H9 (cell line): ENCODE results near the gene PLEKHA7. TPM values are rescaled to one million over a fixed set of nuclear protein-coding genes. Genes with fewer than 3 reads are reported as not detected.

Experiments
- DNase-seq: peaks from one replicate; pipeline ENCODE4 v3.0.0-alpha.2; 2017
- H2AFZ ChIP-seq: one replicate; pipeline ENCODE4 v1.6.1; 2013; ENCODE audit warnings: mild to moderate bottlenecking, low read length, control low read depth, moderate library complexity
- H2AK5ac ChIP-seq: 2 replicates; pipeline ENCODE4 v1.6.1; 2013; ENCODE audit warnings: low read length, control low read depth, mixed read lengths; ENCODE audit not compliant: insufficient read length
- H2BK120ac ChIP-seq: one replicate; pipeline ENCODE4 v1.6.1; 2013; ENCODE audit warnings: low read depth, mild to moderate bottlenecking, low read length, control low read depth, inconsistent platforms; ENCODE audit not compliant: poor library complexity, severe bottlenecking
- H2BK12ac ChIP-seq: 2 replicates; pipeline ENCODE4 v1.6.1; 2013; ENCODE audit warnings: low read length, control low read depth, mixed read lengths, low read depth; ENCODE audit not compliant: insufficient read length
- H2BK15ac ChIP-seq: 2 replicates; pipeline ENCODE4 v1.6.1; 2013; ENCODE audit warnings: low read depth, low read length, control low read depth
- H2BK20ac ChIP-seq: one replicate; pipeline ENCODE4 v1.6.1; 2013; ENCODE audit warnings: low read depth, mild to moderate bottlenecking, low read length, control low read depth, inconsistent platforms; ENCODE audit not compliant: poor library complexity, severe bottlenecking
- H2BK5ac ChIP-seq: 2 replicates; pipeline ENCODE4 v1.6.1; 2013; ENCODE audit warnings: low read length, control low read depth, mixed read lengths; ENCODE audit not compliant: insufficient read length
- H3K14ac ChIP-seq: 2 replicates; pipeline ENCODE4 v1.6.1; 2013; ENCODE audit warnings: low read length, control low read depth; ENCODE audit not compliant: insufficient read depth
- H3K18ac ChIP-seq: 2 replicates; pipeline ENCODE4 v1.6.1; 2013; ENCODE audit warnings: low read depth, mild to moderate bottlenecking, mixed read lengths, low read length, control low read depth; ENCODE audit not compliant: insufficient read length
- H3K23ac ChIP-seq: 2 replicates; pipeline ENCODE4 v1.6.1; 2013; ENCODE audit warnings: low read length, control low read depth, mixed read lengths, low read depth; ENCODE audit not compliant: insufficient read length
- H3K23me2 ChIP-seq: 2 replicates; pipeline ENCODE4 v1.6.1; 2013; ENCODE audit warnings: low read depth, mild to moderate bottlenecking, mixed read lengths, low read length, control low read depth; ENCODE audit not compliant: insufficient read length, poor library complexity, severe bottlenecking
- H3K27ac ChIP-seq: 2 replicates; pipeline ENCODE4 v1.5.1; 2013; ENCODE audit warnings: low read length, control low read depth, mixed read lengths, low read depth; ENCODE audit not compliant: insufficient read length
- H3K27me3 ChIP-seq: 2 replicates; pipeline ENCODE4 v1.6.1; 2013; ENCODE audit warnings: low read length, control low read depth, inconsistent platforms; ENCODE audit not compliant: insufficient read depth
- H3K4ac ChIP-seq: 2 replicates; pipeline ENCODE4 v1.6.1; 2013; ENCODE audit warnings: low read depth, mild to moderate bottlenecking, control low read depth, inconsistent platforms, low read length, moderate library complexity
- H3K4me1 ChIP-seq: 2 replicates; pipeline ENCODE4 v1.6.1; 2013; ENCODE audit warnings: low read length, control low read depth, inconsistent platforms; ENCODE audit not compliant: insufficient read depth
- H3K4me2 ChIP-seq: 2 replicates; pipeline ENCODE4 v1.6.1; 2013; ENCODE audit warnings: low read length, control low read depth, mixed read lengths; ENCODE audit not compliant: insufficient read length, insufficient read depth
- H3K56ac ChIP-seq: 2 replicates; pipeline ENCODE4 v1.6.1; 2013; ENCODE audit warnings: low read depth, mild to moderate bottlenecking, mixed read lengths, low read length, control low read depth; ENCODE audit not compliant: insufficient read length
- H3K79me1 ChIP-seq: 2 replicates; pipeline ENCODE4 v1.6.1; 2013; ENCODE audit warnings: low read depth, mild to moderate bottlenecking, moderate library complexity, low read length, control low read depth, inconsistent platforms; ENCODE audit not compliant: insufficient read depth, poor library complexity, severe bottlenecking
- H3K79me2 ChIP-seq: 2 replicates; pipeline ENCODE4 v1.6.1; 2013; ENCODE audit warnings: low read length, control low read depth, inconsistent platforms; ENCODE audit not compliant: insufficient read depth
- H3K9ac ChIP-seq: 2 replicates; pipeline ENCODE4 v1.6.1; 2013; ENCODE audit warnings: low read length, control low read depth, mixed read lengths; ENCODE audit not compliant: insufficient read length; ENCODE audit errors: extremely low read depth
- H3K9me3 ChIP-seq: one replicate; pipeline ENCODE4 v1.6.1; 2013; ENCODE audit warnings: low read depth, low read length, inconsistent platforms; ENCODE audit not compliant: control insufficient read depth
- H3T11ph ChIP-seq: one replicate; pipeline ENCODE4 v1.6.1; 2013; ENCODE audit warnings: mild to moderate bottlenecking, low read length, control low read depth, inconsistent platforms
- H4K20me1 ChIP-seq: one replicate; pipeline ENCODE4 v1.6.1; 2013; ENCODE audit not compliant: control insufficient read depth, insufficient read length, insufficient read depth
- H4K5ac ChIP-seq: 2 replicates; pipeline ENCODE4 v1.6.1; 2013; ENCODE audit warnings: low read depth, mild to moderate bottlenecking, mixed read lengths, low read length, control low read depth; ENCODE audit not compliant: insufficient read length
- H4K8ac ChIP-seq: replicated peaks from 2 replicates; pipeline ENCODE4 v1.6.1; 2013; ENCODE audit warnings: low read length, control low read depth, mixed read lengths, low read depth; ENCODE audit not compliant: insufficient read length
- H4K91ac ChIP-seq: 2 replicates; pipeline ENCODE4 v1.6.1; 2013; ENCODE audit warnings: low read depth, mild to moderate bottlenecking, moderate library complexity, mixed read lengths, low read length, control low read depth; ENCODE audit not compliant: insufficient read length
- H3K27ac Mint-ChIP-seq, 3 experiments: 2 replicates in 2 of 3; 3 replicates in 1 of 3; pipeline ENCODE4 v1.8.0; 2020 to 2021; ENCODE audit warnings: mixed read lengths in 3 of 3, mild to moderate bottlenecking in 1 of 3, moderate library complexity in 1 of 3
- H3K27me3 Mint-ChIP-seq: 2 replicates; pipeline ENCODE4 v1.8.0; 2021; ENCODE audit warnings: low read depth, mild to moderate bottlenecking, moderate library complexity, mixed read lengths
- H3K36me3 Mint-ChIP-seq, 3 experiments: 2 replicates in 2 of 3; 3 replicates in 1 of 3; pipeline ENCODE4 v1.8.0; 2020 to 2021; ENCODE audit warnings: low read depth in 3 of 3, mixed read lengths in 3 of 3; ENCODE audit not compliant: insufficient read depth in 1 of 3
- H3K4me1 Mint-ChIP-seq, 2 experiments: 2 replicates each; pipeline ENCODE4 v1.8.0; 2020; ENCODE audit warnings: mixed read lengths in 2 of 2
- H3K4me3 Mint-ChIP-seq, 2 experiments: 2 replicates in 1 of 2; 3 replicates in 1 of 2; pipeline ENCODE4 v1.8.0; 2020 to 2021; ENCODE audit warnings: mild to moderate bottlenecking in 2 of 2, mixed read lengths in 2 of 2, moderate library complexity in 1 of 2
- H3K9me3 Mint-ChIP-seq, 2 experiments: 2 replicates in 1 of 2; 3 replicates in 1 of 2; pipeline ENCODE4 v1.8.0; 2020; ENCODE audit warnings: mild to moderate bottlenecking in 2 of 2, mixed read lengths in 2 of 2, moderate library complexity in 1 of 2
- CTCF ChIP-seq: fragments of 200-600 bp; sonication (generic); conservative IDR thresholded peaks from 3 replicates; pipeline ENCODE4 v1.8.0; 2021; ENCODE audit warnings: antibody characterized with exemption, mild to moderate bottlenecking
- WGBS: extraction: QIAGEN DNeasy Blood & Tissue Kit; methylation state at CpG from one replicate; pipeline ENCODE4 v1.1.7; 2013; ENCODE audit warnings: missing lambda C conversion rate, low lambda C conversion rate, mixed read lengths; ENCODE audit not compliant: insufficient read length; ENCODE audit errors: extremely low coverage; 5-methylcytosine and 5-hydroxymethylcytosine counted together
- total RNA-seq: library from RNA; stranded (reverse); gene quantifications from 2 replicates; pipeline ENCODE4 v1.2.1, GENCODE V29; 2021

Gene PLEKHA7
- total RNA-seq, 1 experiment from 2014 or later, result 21.0 TPM

- H4K91ac ChIP-seq, result no peak overlapping the region
- no peak overlapping the region for H3K4me2 ChIP-seq
- H3K27ac ChIP-seq, result no peak overlapping the region
- H3K79me2 ChIP-seq, result no peaks in the 10 kb centered on the region
- Mint-ChIP-seq H3K27ac (no peak overlapping the region), H3K4me3 (no peak overlapping the region), H3K36me3 (peaks cover 2 to 18% (median 5%) of the 10 kb centered on the region in 3 experiments), H3K9me3 (peaks cover 7 to 13% of the 10 kb centered on the region in 2 experiments; a peak in 4 of 5 replicates), H3K27me3 (peaks cover 21% of the 10 kb centered on the region), H3K4me1 (peaks cover 37 to 39% of the 10 kb centered on the region in 2 experiments)
- no peak overlapping the region for H2AFZ ChIP-seq
- no peaks in the 10 kb centered on the region for H3K79me1 ChIP-seq
- no peaks in the 10 kb centered on the region for H4K20me1 ChIP-seq
- no peak overlapping the region for H2AK5ac ChIP-seq
- H3T11ph ChIP-seq, result no peak overlapping the region
- WGBS, result no CpG with 5 or more reads among the region's 1 CpG
- H3K56ac ChIP-seq, result no peak overlapping the region
- no peaks in the 10 kb centered on the region for H3K9me3 ChIP-seq
- no peaks in the 10 kb centered on the region for H3K23me2 ChIP-seq
- no peak overlapping the region for H2BK120ac ChIP-seq
- no peak overlapping the region for H2BK20ac ChIP-seq
- H3K23ac ChIP-seq, result no peak overlapping the region
- H3K18ac ChIP-seq, result no peak overlapping the region
- no peak overlapping the region for H3K4ac ChIP-seq
- DNase-seq, result no peak
- H3K27me3 ChIP-seq, result no peaks in the 10 kb centered on the region
- H2BK5ac ChIP-seq, result no peak overlapping the region
- peaks cover 7% of the 10 kb centered on the region; the same call in 1 of the 2 replicates for H3K4me1 ChIP-seq
- no peak overlapping the region for H3K9ac ChIP-seq
- H2BK12ac ChIP-seq, result no peak overlapping the region
- no peak overlapping the region for H3K14ac ChIP-seq
- H4K5ac ChIP-seq, result no peak overlapping the region
- H4K8ac ChIP-seq, result no peak overlapping the region
- no peak overlapping the region for H2BK15ac ChIP-seq
- no peak for TF ChIP-seq CTCF
These were observed 122.2 kb downstream of the PLEKHA7 start for GRCh38 chr11:16891964-16892363.
